HG02884 (cell line): ENCODE results near the gene XIST.
"Not testable (repeated sequence)": the region's sequence is repeated elsewhere in the genome, so short reads cannot be mapped to it uniquely, and the experiment has no call there.

Source experiments
- ATAC-seq: cut with Tn5 transposase; IDR thresholded peaks from one replicate; pipeline ENCODE4 v1.9.1; 2021; ENCODE audit warnings: mild to moderate bottlenecking, moderate library complexity; ENCODE audit not compliant: unreplicated experiment

XIST gene

GRCh38 chrX:73817393-73818199 is 34.9 kb downstream of the XIST start:
- ATAC-seq, result no peak

- no peak for ATAC-seq
Observed at GRCh38 chrX:73812256-73812655, 40.3 kb downstream of the XIST start.

GRCh38 chrX:73804109-73804508 is 48.4 kb downstream of the XIST start:
- ATAC-seq, result not testable (repeated sequence)

GRCh38 chrX:73799888-73800287 is 52.6 kb downstream of the XIST start:
- no peak for ATAC-seq

- not testable (repeated sequence) for ATAC-seq
Observed at GRCh38 chrX:73792511-73792910, 60.0 kb downstream of the XIST start.

- ATAC-seq, result no peak
Observed at GRCh38 chrX:73785493-73785892, 67.0 kb downstream of the XIST start.
